ENCODE measurements around the gene CALHM5. TPM values are rescaled to one million over a fixed set of nuclear protein-coding genes. Genes with fewer than 3 reads are reported as not detected.

CALHM5 gene
- polyA plus RNA-seq, 1 donor: 1.9 TPM

GRCh38 chr6:116547358-116547757, 35.9 kb downstream of the CALHM5 start:
- no peak for DNase-seq (ENCODE audit: low read depth)

GRCh38 chr6:116550796-116551195, 39.4 kb downstream of the CALHM5 start:
- DNase-seq (ENCODE audit: low read depth): no peak

GRCh38 chr6:116553451-116553850, 42.0 kb downstream of the CALHM5 start, which contains the start of gene CALHM4:
TSS of gene CALHM4 (plus strand) at chr6:116553751. CDS start at chr6:116553794, 43 bp downstream.
- DNase-seq (ENCODE audit: low read depth): no peak

GRCh38 chr6:116556065-116556464, 44.6 kb downstream of the CALHM5 start:
- no peak for DNase-seq (ENCODE audit: low read depth)

GRCh38 chr6:116556814-116557415, 45.5 kb downstream of the CALHM5 start:
- no peak for DNase-seq (ENCODE audit: low read depth)

GRCh38 chr6:116557893-116558292, 46.5 kb downstream of the CALHM5 start:
- no peak for DNase-seq (ENCODE audit: low read depth)

- no peak for DNase-seq (ENCODE audit: low read depth)
These were observed 48.7 kb downstream of the CALHM5 start for GRCh38 chr6:116560130-116560529.

GRCh38 chr6:116561377-116562018, 50.1 kb downstream of the CALHM5 start:
- peak; percentile 48 for DNase-seq (ENCODE audit: low read depth)

- no peak for DNase-seq (ENCODE audit: low read depth)
These were observed 50.6 kb downstream of the CALHM5 start for GRCh38 chr6:116562019-116562403.

- no peak for DNase-seq (ENCODE audit: low read depth)
These were observed 51.2 kb downstream of the CALHM5 start for GRCh38 chr6:116562614-116563013.

- DNase-seq (ENCODE audit: low read depth): no peak
These were observed 52.4 kb downstream of the CALHM5 start for GRCh38 chr6:116563830-116564229.

GRCh38 chr6:116564311-116564710, 52.9 kb downstream of the CALHM5 start:
- DNase-seq (ENCODE audit: low read depth): no peak

- DNase-seq (ENCODE audit: low read depth): no peak
These were observed 53.8 kb downstream of the CALHM5 start for GRCh38 chr6:116564921-116565872.

GRCh38 chr6:116568111-116568510, 56.7 kb downstream of the CALHM5 start:
- no peak for DNase-seq (ENCODE audit: low read depth)

- DNase-seq (ENCODE audit: low read depth): no peak
These were observed 57.6 kb downstream of the CALHM5 start for GRCh38 chr6:116568821-116569755.

- peak; percentile 97 for DNase-seq (ENCODE audit: low read depth)
These were observed 59.6 kb downstream of the CALHM5 start, which contains the start of gene RWDD1 for GRCh38 chr6:116570856-116571682. TSS of gene RWDD1 (plus strand) at chr6:116571504. CDS start at chr6:116571583, 79 bp downstream.

GRCh38 chr6:116571683-116572000, 60.2 kb downstream of the CALHM5 start:
- DNase-seq (ENCODE audit: low read depth): no peak

- DNase-seq (ENCODE audit: low read depth): no peak
These were observed 60.7 kb downstream of the CALHM5 start for GRCh38 chr6:116572162-116572561.

Data from forelimb muscle (tissue), 1 donor.